Measurements from ENCODE around the gene RIPOR1.

The RIPOR1 gene

GRCh38 chr16:67539271-67539670, 10.6 kb downstream of the RIPOR1 start:
- no peak for FAIRE-seq

DNA sequence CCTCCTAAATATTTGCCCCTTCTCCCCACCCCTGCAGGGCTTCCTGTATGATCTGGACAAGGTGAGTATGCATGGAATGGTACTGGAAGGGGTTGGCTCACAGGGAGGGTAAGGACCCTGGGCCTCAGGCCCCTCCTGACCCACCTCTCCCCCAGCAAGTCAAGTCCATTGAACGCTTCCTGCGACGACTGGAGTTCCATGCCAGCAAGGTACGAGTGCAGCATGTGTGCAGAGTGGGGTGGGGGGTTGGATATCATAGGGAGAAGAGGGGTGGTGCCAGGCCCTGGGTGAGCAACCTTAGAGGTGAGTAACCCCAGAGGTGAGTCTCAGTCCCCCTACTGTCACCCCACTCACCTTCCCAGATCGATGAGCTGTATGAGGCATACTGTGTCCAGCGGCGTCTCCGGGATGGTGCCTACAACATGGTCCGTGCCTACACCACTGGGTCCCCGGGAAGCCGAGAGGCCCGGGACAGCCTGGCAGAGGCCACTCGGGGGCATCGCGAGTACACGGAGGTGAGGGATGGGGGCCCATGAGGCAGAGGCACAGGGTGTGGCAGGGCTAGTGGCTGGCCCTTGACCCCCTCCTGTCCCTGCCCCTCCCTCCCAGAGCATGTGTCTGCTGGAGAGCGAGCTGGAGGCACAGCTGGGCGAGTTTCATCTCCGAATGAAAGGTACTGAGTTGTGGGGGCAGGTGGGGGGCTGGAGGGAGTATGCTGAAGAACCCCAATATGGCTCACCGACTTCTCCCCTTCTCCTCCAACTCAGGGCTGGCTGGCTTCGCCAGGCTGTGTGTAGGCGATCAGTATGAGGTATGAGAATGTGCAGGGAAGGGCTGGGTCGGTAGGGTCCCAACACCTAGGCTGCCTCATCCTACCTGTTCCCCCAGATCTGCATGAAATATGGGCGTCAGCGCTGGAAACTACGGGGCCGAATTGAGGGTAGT, 11.3 kb downstream of the RIPOR1 start:
- no peak for FAIRE-seq

DNA sequence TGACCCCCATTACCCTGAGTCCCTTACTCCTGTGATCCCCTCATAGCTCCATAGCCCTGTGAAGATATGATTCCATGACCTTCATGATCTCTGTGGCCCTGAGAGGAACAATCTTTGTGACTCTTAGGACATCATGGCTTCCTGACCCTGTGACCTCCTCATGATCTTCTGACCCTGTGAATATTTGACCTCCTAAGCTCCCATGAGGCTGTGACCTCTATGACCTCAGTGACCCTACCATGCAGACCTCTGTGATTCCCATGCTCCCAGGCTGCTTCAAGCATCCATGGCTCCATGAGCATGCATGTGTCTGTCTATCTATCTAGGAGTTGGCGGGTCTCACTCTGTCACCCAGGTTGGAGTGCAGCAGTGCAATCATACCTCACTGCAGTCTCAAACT, 12.1 kb downstream of the RIPOR1 start:
- FAIRE-seq: no peak

GRCh38 chr16:67541391-67542263, 13.0 kb downstream of the RIPOR1 start:
- no peak for FAIRE-seq

DNA sequence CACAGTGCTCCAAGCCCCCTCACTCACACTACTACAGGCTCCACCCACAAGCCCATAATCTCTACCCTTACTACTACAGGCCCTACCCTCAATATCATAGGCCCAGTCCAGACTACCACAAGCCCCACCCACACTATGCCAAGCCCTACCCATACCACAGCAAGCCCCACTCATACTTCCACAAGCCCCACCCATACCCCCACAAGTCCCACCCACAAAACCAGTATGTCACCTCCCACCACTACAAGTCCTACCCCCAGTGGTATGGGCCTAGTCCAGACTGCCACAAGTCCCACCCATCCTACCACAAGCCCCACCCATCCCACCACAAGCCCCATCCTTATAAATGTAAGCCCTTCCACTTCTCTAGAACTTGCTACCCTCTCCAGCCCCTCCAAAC, 13.8 kb downstream of the RIPOR1 start:
- no peak for FAIRE-seq

DNA sequence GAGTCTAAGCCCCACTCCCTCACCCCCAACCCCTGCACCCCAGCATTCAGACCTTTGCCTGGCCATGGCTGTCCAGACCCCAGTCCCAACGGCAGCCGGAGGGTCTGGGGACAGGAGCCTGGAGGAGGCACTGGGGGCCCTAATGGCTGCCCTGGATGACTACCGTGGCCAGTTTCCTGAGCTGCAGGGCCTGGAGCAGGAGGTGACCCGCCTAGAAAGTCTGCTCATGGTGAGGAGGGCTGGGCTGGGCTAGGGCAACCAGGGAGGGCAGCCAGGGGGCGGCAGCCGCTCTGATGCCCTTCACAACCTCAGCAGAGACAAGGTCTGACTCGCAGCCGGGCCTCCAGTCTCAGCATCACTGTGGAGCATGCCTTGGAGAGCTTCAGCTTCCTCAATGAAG, 14.4 kb downstream of the RIPOR1 start:
- no peak for FAIRE-seq

DNA sequence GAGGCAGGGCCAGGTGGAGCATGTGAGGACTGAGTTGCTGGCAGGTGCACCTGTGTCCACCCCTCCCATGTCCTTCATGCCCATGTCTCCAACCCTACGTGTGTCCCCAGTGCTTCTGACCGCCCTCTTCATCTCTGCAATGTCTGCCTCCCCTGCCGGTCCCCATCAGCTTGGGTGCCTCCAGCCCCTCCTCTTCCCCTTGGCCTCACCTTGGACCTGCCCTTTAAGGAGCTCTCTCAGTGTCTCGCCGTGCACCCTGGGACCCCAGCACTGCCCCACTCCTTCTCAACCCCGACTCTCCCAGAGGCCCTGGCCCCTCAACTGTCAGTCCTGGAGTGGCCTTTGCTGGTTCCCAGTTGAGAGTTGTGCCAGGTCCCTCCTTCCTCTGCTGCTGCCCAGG, 15.0 kb downstream of the RIPOR1 start:
- no peak for FAIRE-seq

GRCh38 chr16:67544329-67544841, 15.8 kb downstream of the RIPOR1 start:
- FAIRE-seq: no peak

DNA sequence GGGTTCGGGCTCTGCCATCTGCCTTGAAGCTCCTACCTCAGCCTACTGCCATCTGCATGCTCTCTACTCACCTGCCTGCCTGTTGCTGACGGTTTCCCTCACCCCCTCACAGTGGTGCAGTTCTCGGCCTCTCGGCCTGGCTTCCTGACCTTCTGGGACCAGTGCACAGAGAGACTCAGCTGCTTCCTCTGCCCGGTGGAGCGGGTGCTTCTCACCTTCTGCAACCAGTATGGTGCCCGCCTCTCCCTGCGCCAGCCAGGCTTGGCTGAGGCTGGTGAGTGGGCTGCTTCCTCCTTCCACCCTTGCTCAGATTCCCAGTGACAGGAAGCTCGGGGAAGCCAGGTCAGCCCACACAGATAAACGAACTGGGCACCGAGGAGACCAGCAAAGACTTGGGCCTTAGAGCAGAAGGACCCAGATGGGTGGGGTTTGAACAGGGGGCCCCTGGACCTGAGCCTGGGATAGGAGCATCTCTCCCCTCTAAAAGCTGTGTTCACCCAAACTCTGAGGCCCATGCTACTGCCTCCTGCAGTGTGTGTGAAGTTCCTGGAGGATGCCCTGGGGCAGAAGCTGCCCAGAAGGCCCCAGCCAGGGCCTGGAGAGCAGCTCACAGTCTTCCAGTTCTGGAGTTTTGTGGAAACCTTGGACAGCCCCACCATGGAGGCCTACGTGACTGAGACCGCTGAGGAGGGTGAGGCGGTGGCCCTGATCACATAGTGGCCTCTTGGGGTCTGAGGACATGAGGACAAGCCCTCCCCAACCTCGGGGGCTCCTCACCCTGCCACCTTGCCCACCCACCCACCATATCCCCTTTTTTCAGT, 16.4 kb downstream of the RIPOR1 start:
- FAIRE-seq: no peak

GRCh38 chr16:67545665-67546024, 17.0 kb downstream of the RIPOR1 start:
- no peak for FAIRE-seq

DNA sequence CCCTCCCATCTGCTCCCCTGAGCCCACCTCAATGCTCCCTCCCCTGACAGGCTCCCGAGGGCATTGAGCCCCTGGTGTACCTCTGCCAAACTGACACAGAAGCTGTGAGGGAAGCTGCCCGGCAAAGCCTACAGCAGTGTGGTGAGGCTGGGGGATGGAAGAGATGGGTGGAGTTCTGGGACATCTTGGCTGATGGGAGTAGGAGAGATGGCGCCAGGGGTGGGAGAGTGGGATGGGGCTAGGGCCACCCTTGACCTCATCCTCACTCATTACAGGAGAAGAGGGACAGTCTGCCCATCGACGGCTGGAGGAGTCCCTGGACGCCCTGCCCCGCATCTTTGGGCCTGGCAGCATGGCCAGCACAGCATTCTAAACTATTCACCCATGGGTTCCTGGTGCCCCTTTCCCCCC, 17.5 kb downstream of the RIPOR1 start:
- no peak for FAIRE-seq

GRCh38 chr16:67546761-67547422, 18.3 kb downstream of the RIPOR1 start:
- FAIRE-seq: no peak

DNA sequence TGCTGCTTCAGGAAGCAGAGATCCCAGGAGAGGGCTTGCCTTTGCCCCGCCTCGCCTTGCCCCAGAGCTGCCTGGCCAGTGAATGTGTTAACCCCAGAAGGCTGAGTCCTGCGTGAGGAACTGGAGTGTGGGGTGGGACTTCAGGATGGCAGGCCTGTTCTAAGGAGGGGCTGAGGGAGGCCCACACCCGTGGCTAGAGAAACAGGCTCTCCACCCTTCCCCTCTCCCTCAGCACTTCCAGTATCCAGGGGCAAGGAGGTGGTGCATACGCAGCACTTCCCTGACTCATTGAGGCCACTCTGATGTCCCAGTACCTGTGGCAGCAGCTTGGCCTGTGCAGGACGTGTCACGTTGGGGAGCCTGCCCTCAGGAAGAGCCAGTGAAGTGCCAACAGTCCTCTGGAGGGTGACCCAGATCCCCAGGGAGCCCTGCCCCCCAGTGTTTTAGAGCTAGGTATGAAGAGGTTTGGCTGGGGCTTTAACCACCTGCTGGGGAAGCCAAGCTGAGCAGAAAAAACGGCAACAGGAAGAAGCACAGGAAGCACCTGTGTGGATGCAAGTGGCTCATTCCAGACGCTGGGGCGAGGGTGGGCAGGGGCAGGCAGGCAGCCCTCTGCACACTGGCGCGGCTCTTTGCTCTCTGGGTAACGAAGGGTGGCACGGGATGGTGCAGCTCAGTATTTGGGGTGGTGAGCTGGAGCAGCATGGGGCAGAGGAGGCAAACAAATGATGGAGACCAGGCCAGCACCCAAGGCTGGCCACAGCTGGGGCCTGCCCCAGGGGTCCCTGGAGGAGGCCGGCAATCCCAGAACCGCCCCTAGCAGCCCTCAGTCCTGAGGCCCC, 19.0 kb downstream of the RIPOR1 start:
- FAIRE-seq: no peak

GRCh38 chr16:67548265-67549126, 19.9 kb downstream of the RIPOR1 start:
- no peak for FAIRE-seq

- FAIRE-seq: no peak
These were observed 20.6 kb downstream of the RIPOR1 start for GRCh38 chr16:67549240-67549639.

- no peak for FAIRE-seq
These were observed 21.3 kb downstream of the RIPOR1 start for GRCh38 chr16:67549936-67550335.

- no peak for FAIRE-seq
These were observed 22.5 kb downstream of the RIPOR1 start for GRCh38 chr16:67551091-67551490.

- FAIRE-seq: no peak
These were observed 23.3 kb downstream of the RIPOR1 start for GRCh38 chr16:67551972-67552371.

DNA sequence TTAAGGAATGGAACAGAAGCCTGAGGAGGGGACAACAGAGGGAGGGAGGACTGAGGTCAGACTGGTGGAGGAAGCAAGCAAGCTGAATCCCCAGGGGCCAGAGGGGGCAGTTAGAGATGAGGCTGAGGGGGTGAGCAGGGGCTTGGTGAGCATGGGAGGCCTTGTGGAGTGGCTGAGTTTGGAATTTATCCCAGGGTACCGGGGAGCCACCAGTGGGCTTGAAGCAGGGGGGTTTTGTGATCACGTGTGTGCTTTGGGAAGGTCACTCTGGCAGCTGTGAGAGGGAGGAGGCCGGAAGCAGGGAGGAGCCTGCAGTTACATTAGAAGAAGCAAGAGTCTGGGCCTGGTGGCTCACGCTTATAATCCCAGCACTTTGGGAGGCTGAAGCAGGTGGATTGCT, 23.8 kb downstream of the RIPOR1 start:
- no peak for FAIRE-seq

GRCh38 chr16:67555795-67556212, 27.2 kb downstream of the RIPOR1 start:
- no peak for FAIRE-seq

Measured in colon (tissue), 2 donors.